Activated CD8-positive, alpha-beta memory T cell treated with anti-CD3 and anti-CD28 coated beads for 48 hours (primary cell): Measurements from ENCODE around the gene HRH2.
"Not testable (repeated sequence)": the region's sequence is repeated elsewhere in the genome, so short reads cannot be mapped to it uniquely, and the experiment has no call there.

Source experiments
- DNase-seq, 3 experiments: peaks; one replicate each; pipeline ENCODE4 v3.0.0-alpha.2; 2020; ENCODE audit warnings: low read depth in 2 of 3, low spot score in 2 of 3

The HRH2 gene

DNA sequence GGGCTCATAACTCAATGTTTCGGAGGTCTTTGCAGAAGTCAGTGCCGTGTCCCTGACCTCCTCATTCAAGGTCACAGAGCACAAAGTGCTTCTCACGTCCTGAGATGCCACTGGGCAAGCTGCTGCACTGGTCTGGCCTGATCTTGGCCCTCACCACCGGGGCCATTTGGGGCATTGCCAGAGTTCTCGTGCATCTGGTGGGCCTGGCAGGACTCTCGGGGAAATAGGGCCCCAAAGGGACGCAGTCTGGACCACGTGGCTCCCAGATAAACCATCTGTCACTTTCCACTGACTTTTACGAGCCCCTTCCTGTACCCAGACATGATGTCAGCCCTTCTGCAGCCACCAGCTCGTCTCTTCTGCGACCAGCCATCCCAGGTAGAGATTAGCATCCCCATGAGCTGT lies 54.8 kb downstream of the HRH2 start:
- DNase-seq, result no peak

DNA sequence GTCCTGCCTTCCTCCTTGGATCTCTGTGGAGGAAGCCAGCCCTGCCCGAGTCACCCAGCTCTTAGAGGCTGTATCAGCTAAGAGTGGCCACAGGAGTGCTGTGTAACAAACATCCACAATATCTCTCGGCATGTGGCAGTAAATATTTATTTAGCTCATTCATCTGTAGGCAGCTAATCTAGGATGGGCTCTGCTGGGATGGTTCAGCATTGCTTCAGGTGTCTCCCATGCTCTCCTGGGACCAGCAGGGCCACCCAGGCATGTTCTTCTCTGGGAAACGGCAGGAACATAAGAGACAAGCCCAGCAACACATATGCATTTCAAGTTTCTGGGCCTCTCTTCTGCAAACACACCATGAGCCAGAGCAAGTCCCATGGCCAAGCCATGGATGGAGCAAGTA lies 56.1 kb downstream of the HRH2 start:
- no peak for DNase-seq

DNA sequence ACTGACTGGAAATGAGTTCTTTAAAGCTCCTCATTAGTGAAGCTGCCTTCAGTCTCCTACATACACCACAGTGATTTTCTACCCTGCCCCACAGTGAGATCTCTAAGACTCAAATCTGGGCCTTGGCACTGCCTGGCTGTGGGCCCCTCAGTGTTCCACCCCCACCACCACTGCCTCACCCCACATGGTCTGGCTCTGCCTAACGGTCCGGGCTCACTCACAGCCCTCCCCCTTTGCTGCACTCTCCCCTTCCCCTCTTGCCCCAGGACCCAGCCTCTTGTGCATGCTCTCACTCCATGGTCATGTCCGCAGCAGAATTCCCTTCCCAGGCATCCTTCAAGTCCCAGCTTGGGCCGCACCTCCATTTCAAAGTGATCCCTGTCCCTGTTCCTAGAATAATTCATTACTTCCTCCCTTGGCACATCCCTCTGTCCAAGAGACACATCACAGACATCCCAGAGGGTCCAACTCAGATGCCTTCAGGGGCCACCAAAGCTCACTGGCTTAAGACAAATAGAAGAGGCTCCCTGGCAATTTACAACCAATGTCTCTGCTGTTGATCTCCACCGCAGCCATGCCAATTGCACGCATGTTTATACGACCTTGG lies 56.7 kb downstream of the HRH2 start:
- DNase-seq, result no peak

DNA sequence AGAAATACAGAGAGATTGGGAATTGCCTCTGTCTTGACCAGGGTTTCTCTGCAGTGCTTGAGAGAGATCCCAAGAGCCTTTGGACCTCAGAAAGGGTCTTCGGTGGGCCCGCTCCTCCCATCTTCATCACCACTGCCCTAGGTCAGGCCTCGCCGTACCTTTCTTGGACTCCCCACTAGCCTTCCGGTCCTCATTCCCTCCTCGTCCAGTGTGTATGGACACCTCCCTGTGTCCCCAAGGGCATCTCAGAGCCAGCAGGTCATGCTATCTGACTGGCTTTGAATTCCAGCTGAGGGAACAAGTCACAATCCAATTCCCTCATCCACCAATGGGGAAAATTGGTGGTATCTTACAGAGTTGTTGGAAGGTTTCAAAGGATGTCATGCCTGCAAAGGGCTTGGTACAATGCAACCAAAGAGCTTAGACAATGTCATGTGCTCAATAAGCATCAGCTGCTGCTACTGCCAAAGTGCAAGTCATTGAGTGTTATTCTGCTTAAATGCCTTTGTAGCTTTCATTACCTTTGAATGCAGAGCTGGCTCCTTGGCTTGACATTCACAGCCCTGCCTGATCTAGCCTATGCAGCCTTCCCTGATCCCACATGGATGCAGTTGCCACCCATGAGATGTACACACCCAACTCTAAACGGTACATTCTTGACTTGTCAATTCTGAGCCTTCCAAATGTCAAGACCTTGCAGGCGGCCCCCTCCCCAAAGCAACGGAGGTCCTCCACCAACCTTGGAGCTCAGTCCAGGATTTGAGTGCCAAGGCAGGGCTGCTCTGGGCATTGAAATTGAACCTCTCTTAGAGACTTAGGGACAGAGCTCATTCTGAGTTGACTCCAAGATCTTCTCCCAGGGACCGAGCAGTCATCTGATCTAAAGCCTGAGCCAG lies 58.0 kb downstream of the HRH2 start:
- DNase-seq, result no peak

DNA sequence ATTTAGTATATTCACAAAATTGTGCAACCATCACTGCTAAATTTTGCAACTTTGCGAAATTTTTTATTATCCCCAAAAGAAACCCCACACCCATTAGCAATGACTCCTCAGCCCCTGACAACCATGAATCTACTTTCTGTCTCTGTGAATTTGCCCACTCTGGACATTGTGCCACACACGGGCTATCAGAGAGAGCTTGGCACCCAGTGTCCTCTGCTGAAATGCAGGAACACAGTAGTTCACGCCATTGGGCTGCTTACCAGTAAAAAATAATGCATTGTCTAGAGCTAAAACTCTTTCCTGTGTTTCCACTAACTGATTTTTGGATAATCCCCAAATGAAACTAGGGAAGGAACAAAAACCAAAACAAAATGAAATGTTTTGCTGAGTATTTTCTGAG lies 60.0 kb downstream of the HRH2 start:
- DNase-seq, result no peak

DNA sequence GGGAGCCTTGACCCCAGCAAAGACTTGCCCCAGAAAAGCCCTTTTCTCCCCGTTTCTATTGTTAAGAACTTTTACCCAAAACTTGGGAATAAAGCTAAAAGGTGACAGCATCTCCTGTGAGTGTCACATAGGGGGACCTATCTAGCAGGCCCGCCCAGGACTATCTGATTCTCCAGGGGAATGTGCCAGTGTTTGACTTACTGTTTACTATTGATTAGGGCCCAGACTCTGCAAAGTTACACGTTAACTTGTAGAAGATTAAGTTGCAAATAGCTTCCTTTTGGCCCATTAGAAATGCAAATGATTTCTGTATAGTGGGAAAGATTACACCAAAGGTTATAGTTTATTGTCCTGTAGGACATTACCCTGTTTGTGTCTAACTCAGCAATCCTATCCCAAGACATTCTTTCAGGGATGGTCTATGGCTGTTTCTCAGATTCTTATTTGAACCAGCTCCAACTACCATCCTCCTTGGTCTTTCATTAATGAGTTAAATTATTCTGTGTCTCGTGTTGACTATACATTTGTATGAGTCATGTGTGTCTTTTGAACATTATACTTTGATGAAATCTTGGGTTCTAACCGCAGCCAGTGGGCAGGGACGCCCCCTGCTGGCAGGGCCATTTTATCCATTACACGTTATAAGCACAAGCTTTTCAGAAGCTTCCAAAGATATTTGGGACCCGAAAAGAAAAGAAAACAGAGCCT lies 60.7 kb downstream of the HRH2 start:
- DNase-seq, result peak; percentile 22 to 53 (median 42)

DNA sequence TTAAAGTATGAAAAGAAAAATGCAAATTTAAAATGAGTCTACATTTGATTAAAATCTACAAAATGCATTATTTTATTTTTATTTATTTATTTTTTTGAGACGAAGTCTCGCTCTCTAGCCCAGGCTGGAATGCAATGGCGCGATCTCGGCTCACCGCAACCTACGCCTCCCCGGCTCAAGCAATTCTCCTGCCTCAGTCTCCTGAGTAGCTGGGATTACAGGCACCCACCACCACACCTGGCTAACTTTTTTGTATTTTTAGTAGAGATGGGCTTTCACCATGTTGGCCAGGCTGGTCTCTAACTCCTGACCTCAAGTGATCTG lies 61.2 kb downstream of the HRH2 start:
- DNase-seq, result not testable (repeated sequence)

DNA sequence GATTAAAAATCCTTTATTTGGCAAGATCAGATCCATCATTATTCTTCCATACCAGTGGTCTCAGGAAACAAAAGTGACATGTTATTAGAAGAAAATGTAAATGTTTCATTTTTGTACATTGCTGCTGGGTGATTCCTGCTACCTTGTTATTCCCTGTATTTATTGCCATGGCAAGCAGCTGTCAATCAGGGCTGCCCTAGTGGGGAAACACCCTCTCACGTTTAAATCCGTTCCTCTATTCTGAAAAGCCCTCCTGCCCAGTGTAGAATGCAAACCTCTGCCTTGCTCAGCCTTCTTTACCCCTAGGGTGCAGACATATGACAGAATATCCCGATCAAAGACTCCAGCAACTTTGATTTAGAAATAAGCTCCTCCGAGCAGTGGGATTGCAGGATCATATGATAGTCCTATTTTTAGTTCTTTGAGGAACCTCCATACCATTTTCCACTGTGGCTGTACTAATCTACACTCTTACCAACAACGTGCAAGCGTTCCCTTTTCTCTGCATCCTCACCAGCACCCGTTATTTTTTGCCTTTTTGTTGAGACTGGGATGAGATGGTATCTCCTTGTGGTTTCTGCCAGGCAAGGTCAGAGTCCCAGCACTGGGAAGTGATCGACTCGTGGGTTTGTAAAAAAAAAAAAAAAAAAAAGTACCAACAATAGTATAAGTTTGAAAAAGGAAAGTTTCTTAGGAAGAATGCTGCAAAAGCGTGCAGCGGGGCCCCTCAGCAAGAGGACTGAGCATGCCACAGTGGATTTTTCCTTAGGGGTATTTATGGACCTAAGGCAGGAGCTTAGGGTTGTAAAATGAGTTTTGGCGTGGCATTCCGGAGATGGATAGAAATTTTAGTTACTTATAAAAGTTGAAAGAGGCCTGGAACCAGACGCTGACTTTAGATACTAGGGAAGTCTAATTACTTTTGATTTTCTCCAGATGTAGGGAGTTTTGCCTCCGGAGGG lies 66.7 kb downstream of the HRH2 start:
- no peak for DNase-seq

DNA sequence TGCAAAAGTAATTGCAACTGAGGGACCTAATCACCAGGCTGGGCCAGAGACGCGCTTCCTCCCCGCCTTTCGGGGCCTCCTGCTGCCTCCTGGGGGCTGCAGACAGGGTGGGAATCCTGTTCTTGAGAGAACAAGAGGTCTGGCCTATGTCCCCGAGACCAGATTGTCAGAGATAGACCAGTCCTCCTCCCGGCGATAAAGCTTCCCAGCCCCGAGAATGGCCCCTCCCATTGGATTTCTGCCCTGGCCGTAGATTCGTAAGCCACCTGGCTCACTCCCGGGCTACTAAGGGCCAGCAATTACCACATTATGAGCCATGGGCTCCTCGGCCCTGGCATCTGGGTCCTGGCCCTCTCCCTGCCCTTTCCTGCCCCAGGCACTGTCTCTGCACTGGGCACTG lies 70.4 kb downstream of the HRH2 start:
- DNase-seq, result no peak

DNA sequence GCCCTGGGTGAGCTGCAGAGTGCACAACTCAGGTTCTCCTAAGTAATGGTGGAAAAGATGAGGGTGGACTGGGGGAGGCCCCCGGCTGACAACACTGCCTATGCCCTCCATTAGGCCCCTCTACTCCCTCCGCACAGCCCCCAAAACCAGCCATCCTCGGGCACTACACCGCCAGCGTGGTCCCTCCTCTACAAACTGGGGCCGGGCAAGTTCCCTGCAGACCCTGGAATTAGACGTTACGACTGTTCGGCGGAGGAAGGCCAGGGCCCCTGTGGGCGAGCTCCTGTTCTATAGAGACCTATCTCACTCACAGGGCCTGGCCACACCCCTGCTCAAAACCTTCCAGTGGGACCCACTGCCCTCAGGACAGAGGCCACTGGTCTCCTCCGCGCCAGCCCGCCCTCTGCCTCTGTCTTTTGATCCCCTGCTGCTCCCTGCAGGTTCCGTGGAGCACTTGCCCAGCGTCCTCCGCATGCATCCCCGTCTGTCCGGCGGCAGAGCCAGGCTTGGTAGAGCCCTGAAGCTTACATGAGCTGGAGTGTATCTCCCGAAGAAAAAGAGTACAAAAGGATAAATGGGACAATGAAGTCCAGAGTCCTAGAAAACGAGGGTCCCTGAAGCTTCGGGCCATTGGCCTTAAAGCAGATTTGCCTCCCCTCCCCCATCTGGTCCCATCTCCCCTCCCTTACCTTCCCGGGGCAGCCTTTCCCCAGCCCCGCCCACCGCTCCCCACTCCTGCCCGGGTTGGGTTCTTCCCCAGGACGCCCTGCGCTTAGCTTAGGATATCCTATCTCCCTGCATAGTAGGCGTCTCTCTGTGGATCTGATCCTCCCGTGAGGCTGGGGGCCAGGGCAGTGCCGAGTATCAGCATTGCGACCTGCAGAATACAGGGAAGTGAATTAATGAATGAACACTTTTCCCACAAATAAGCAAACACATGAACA lies 71.3 kb downstream of the HRH2 start:
- DNase-seq, result no peak

DNA sequence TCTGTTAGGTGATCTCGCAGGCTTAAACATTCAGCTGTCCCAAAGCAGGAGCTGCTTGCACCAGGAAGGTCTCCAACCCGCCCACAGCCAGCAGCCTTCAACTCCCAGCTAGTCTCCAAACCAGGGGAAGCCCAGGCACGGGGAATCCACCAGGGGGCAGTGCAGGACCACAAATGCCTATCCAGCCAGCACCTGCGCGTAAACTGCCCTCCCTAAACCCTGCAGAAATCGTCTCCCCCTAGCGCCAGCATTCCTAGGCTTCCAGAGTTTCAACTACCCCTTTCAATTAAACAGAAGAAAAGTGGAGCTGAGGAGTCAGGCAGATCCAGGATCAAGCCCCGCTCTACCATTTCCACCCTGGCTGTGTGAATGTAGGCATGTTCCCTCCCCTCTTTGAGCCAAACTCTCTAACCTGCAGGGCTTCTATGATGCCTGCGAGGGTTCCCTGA lies 72.0 kb downstream of the HRH2 start:
- DNase-seq, result peak; percentile 73 to 98 (median 98)

DNA sequence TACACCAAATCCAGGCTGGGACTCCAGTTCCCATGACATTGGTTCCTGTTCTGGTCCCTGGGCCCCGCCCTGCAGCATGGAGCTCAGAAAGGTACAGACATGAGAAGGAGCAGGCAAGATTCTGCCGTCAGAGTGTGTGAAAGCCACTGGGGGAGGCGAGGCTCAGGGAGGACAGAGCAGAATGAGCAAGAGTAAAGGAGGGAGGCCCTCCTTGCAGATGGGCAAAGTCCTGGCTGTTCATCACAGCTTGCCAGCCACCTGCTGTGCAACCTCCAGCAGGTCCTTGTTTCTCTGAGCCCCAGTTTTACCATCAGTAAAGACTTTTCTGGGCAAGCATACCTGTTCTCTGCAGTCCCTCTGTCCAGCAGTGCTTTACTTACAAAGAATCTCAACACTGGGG lies 73.3 kb downstream of the HRH2 start:
- DNase-seq, result no peak

DNA sequence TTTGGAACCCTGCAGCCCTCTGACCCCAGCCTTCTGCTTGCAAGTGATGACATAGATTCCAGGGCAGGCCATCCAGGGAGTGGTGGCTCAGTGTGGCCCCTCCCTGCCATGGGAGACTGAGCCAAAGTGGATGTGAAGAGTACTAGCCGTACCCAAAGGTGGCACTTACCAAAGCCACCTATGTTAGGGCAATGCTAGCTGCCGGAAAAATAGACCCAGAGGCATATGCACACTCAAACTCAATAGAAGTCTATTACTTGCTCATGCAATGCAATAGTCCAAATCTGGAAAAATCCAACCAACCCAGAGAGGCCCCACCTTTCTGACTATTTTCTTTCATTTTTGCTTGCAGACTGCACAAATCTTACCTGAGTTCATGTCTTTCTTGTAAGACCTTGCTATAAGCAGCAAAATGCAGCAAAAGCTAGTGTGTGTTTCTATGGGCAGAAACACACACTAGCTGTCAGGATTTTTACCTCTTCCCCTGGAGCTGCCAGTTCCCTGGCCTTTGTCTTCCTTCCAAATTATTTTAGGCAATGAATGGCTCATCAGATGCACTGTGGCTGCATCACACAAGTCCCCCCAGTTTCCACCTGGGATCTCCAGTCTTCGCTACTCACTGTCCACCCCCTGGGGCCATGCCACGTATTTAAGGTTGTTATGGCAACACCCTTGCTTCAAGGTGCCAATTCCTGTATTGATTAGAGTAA lies 74.0 kb downstream of the HRH2 start:
- no peak for DNase-seq

DNA sequence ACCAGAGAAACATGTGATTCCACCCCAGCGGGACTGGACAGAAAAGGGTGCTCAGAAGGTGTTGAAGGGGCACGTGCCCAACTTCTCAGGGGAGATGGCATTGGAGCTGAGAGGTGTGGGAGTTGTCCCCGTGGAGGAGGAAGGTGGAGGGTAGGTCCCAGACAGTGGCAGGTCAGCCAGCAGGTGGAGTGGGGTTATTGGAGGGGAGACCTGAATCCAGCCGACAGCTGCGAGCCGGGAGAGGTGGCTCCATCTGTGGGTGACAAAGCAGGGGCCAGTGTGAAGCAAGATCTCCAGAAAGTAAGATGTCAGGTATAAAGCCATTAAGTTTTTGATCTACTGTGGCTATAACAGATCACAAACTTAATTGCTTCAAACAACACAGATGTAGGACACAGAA lies 75.1 kb downstream of the HRH2 start:
- DNase-seq, result no peak

DNA sequence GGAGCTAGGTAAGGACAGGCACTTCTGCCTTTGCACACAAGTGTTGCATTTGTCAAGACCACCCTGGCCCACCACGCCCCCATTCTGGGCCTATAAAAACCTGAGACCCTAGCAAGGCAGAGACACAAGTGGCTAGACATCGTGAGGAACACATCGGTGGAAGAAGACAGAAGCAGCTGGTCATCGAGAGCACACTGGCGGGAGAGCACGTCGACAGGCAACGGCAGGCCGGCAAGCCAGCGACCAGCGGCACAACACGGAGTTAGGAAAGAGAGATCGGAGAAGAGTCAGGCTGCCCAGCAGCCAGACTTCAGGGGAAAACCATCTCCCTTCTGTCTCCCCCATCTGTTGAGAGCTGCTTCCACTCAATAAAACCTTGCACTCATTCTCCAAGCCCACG lies 76.1 kb downstream of the HRH2 start:
- DNase-seq, result no peak

DNA sequence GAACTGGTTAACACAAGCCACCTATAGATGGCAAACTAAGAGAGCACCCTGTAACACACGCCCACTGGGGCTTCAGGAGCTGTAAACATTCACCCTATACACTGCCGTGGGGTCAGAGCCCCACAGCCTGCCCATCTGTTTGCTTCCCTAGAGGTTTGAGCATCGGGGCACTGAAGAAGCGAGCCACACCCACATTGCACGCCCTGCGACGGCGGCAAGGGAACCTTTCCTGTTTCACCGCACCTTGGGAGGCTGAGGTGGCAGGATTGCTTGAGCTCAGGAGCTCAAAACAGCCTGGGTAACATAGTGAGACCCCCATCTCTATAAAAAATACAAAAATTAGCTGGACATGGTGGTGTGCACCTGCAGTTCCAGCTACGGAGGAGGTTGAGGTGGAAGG lies 76.6 kb downstream of the HRH2 start:
- DNase-seq, result no peak

DNA sequence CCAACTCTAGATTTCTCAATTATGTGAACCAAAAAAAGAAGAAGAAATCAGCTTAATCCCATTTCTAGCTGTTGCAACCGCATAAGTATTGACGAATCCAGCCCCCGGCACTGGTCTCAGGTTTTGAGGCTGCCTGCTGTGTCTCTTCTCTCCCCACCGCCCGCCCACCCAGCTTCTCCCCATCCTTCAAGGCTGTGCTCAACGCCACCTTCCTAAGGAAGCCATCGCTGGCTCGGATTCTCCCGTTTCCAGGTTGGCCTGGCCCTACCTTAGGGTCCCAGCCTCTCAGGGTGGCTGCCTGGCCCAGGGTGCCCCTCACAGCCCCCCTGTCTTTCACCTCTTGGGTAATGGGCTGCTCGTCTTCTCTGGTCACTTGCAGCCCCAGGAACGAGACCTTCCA lies 77.8 kb downstream of the HRH2 start:
- no peak for DNase-seq

DNA sequence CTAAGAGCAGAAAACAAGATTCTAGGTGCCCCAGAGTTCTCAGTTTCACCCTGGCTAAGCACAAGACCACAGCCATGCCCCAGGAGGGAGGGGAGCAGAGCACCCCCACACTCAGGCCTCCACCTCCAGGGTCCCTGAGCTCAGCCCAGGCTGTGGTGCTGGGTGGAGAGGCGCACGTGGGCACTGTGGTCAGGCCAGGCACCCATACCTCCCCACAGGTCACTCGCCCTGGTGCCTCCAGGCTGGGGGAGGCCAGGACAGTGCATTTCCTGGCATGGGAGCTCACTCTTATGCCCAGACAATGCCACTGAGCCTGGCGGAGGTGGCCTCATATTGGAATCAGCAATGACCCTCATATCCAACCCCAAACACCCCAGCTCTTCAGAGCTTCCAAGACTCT lies 78.8 kb downstream of the HRH2 start:
- no peak for DNase-seq

DNA sequence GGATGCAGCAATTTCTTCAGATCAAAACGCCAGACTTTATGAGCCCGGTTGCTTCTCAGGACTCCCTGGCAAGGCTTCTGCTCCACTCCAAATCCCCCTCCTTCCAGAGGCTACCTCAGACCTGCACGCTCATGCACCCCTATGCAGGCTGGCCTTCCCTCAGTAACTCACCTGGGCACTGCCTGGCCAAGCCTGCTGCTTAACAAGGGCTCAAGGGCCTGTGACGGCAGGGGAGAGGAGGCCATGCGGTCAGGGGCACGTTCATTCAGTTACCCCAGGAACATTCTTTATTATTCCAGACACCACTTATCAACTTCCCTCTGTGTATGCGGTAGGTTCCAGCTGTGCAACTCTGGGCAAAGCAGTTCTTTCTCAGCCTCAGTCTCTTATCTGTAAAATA lies 79.6 kb downstream of the HRH2 start:
- no peak for DNase-seq
